Body of pancreas (tissue), 4 donors: ENCODE results near the gene HIKESHI.
"Not testable (repeated sequence)": the region's sequence is repeated elsewhere in the genome, so short reads cannot be mapped to it uniquely, and the experiment has no call there.

ENCODE experiments used
- POLR2A ChIP-seq, 3 donors: fragments of 450-650 bp; IDR thresholded peaks; one replicate each; pipeline ENCODE4 v1.6.1; 2016; ENCODE audit warnings: antibody characterized with exemption in 3 of 3, mild to moderate bottlenecking in 2 of 3
- TF ChIP-seq, protein P1 (sequence below), 7 experiments: fragments of 450-650 bp in 4 of 7; fragments of 200-600 bp in 3 of 7; sonication (generic) in 3 of 7; IDR thresholded peaks; one replicate each; pipeline ENCODE4 v1.5.1; 2016 to 2019; ENCODE audit warnings: antibody characterized with exemption in 7 of 7

DNA sequence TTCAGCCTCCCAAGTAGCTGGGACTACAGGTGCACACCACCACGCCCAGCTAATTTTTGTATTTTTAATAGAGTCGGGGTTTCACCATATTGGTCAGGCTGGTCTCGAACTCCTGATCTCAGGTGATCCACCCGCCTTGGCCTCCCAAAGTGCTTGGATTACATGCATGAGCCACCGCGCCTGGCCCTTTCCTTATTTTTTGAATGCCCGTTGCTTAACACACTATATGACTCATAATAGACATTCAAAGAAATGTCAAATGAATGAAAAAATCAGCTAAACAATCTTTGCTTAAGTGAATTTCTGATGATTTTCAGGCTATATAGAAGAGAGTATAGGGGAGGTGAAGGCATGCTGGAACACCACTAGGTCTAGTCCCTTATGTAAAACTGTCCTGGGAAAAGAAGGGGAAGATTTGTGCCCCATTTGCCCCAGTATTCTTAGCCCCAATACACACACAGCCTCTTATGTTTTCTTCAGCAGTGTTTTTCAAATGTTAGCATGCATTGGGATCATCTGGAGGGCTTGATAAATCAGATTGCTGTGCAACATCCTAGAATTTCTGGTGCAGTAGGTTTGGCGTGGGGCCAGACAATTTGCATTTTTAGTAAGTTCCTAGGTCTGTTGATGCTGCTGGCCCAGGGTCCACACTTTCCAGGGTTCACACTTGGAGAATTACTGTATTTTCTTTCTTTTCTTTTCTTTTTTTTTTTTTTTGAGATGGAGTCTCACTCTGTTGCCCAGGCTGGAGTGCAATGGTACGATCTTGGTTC, 12.3 kb upstream of the HIKESHI start:
- TF ChIP-seq, protein P1, sequence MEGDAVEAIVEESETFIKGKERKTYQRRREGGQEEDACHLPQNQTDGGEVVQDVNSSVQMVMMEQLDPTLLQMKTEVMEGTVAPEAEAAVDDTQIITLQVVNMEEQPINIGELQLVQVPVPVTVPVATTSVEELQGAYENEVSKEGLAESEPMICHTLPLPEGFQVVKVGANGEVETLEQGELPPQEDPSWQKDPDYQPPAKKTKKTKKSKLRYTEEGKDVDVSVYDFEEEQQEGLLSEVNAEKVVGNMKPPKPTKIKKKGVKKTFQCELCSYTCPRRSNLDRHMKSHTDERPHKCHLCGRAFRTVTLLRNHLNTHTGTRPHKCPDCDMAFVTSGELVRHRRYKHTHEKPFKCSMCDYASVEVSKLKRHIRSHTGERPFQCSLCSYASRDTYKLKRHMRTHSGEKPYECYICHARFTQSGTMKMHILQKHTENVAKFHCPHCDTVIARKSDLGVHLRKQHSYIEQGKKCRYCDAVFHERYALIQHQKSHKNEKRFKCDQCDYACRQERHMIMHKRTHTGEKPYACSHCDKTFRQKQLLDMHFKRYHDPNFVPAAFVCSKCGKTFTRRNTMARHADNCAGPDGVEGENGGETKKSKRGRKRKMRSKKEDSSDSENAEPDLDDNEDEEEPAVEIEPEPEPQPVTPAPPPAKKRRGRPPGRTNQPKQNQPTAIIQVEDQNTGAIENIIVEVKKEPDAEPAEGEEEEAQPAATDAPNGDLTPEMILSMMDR (IDR thresholded peaks at IDR 0.05) = not testable (repeated sequence)
- TF ChIP-seq POLR2A (IDR thresholded peaks at IDR 0.05) = not testable (repeated sequence)
